ENCODE measurements around the gene LRRC38.
A peak's percentile ranks its signal among the peaks of the same experiment; 100 is the strongest.

Gene LRRC38

DNA sequence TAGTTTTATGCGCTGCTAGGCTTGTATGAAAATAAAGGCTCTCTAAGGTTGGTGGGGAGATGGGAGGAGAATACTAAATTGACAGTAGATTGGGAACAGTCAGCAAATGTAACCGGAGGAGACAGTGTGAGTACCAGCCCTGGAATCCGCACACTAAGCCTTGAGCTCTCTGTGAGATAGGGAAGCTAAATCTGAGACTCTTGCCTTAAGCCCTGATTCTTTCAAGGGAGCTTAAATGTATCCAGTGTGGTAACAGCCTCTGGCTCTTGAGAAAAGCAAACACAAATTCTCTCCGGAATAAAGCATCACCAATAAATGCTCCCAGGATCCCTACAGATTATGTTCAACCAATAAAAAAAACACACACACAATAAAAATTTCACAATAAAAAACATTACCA is 36.9 kb upstream of the LRRC38 start (continued):
- TF ChIP-seq, protein P1, sequence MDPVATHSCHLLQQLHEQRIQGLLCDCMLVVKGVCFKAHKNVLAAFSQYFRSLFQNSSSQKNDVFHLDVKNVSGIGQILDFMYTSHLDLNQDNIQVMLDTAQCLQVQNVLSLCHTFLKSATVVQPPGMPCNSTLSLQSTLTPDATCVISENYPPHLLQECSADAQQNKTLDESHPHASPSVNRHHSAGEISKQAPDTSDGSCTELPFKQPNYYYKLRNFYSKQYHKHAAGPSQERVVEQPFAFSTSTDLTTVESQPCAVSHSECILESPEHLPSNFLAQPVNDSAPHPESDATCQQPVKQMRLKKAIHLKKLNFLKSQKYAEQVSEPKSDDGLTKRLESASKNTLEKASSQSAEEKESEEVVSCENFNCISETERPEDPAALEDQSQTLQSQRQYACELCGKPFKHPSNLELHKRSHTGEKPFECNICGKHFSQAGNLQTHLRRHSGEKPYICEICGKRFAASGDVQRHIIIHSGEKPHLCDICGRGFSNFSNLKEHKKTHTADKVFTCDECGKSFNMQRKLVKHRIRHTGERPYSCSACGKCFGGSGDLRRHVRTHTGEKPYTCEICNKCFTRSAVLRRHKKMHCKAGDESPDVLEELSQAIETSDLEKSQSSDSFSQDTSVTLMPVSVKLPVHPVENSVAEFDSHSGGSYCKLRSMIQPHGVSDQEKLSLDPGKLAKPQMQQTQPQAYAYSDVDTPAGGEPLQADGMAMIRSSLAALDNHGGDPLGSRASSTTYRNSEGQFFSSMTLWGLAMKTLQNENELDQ (tag by site-specific recombination; IDR thresholded peaks at IDR 0.05; ENCODE audit: low read depth), result no peak
- TF ChIP-seq SP2 (tag by site-specific recombination; IDR thresholded peaks at IDR 0.05) (no peak), ZNF248 (tag by site-specific recombination; IDR thresholded peaks at IDR 0.05) (no peak), KLF8 (tag by site-specific recombination; IDR thresholded peaks at IDR 0.05) (no peak), GLIS1 (tag by site-specific recombination; IDR thresholded peaks at IDR 0.05) (no peak), SP7 (tag by site-specific recombination; IDR thresholded peaks at IDR 0.05) (no peak), MZF1 (tag by site-specific recombination; IDR thresholded peaks at IDR 0.05; ENCODE audit: borderline replicate concordance) (no peak), ZNF521 (tag by site-specific recombination; IDR thresholded peaks at IDR 0.05) (no peak), ZBTB20 (tag by site-specific recombination; IDR thresholded peaks at IDR 0.05) (0 out of 2 replicates have a peak, but pooled peaks have one; percentile 28), ZNF266 (tag by site-specific recombination; IDR thresholded peaks at IDR 0.05; ENCODE audit: low read depth) (no peak), SETDB1 (IDR thresholded peaks at IDR 0.05; ENCODE audit: insufficient read length, low read length) (peak; percentile 39), ZNF174 (tag by site-specific recombination; IDR thresholded peaks at IDR 0.05) (no peak), ZFP41 (tag by site-specific recombination; IDR thresholded peaks at IDR 0.05; ENCODE audit: borderline replicate concordance) (no peak), KLF7 (tag by site-specific recombination; IDR thresholded peaks at IDR 0.05; ENCODE audit: borderline replicate concordance) (no peak), ZNF23 (tag by site-specific recombination; IDR thresholded peaks at IDR 0.05; ENCODE audit: borderline replicate concordance) (no peak), ZNF785 (tag by site-specific recombination; IDR thresholded peaks at IDR 0.05) (no peak), ZNF549 (tag by site-specific recombination; IDR thresholded peaks at IDR 0.05) (no peak)
- TF ChIP-seq, protein P2, sequence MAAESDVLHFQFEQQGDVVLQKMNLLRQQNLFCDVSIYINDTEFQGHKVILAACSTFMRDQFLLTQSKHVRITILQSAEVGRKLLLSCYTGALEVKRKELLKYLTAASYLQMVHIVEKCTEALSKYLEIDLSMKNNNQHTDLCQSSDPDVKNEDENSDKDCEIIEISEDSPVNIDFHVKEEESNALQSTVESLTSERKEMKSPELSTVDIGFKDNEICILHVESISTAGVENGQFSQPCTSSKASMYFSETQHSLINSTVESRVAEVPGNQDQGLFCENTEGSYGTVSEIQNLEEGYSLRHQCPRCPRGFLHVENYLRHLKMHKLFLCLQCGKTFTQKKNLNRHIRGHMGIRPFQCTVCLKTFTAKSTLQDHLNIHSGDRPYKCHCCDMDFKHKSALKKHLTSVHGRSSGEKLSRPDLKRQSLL (tag by site-specific recombination; IDR thresholded peaks at IDR 0.05), result no peak
- TF ChIP-seq, protein P3, sequence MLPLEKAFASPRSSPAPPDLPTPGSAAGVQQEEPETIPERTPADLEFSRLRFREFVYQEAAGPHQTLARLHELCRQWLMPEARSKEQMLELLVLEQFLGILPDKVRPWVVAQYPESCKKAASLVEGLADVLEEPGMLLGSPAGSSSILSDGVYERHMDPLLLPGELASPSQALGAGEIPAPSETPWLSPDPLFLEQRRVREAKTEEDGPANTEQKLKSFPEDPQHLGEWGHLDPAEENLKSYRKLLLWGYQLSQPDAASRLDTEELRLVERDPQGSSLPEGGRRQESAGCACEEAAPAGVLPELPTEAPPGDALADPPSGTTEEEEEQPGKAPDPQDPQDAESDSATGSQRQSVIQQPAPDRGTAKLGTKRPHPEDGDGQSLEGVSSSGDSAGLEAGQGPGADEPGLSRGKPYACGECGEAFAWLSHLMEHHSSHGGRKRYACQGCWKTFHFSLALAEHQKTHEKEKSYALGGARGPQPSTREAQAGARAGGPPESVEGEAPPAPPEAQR (tag by site-specific recombination; IDR thresholded peaks at IDR 0.05), result no peak
- TF ChIP-seq, protein P4, sequence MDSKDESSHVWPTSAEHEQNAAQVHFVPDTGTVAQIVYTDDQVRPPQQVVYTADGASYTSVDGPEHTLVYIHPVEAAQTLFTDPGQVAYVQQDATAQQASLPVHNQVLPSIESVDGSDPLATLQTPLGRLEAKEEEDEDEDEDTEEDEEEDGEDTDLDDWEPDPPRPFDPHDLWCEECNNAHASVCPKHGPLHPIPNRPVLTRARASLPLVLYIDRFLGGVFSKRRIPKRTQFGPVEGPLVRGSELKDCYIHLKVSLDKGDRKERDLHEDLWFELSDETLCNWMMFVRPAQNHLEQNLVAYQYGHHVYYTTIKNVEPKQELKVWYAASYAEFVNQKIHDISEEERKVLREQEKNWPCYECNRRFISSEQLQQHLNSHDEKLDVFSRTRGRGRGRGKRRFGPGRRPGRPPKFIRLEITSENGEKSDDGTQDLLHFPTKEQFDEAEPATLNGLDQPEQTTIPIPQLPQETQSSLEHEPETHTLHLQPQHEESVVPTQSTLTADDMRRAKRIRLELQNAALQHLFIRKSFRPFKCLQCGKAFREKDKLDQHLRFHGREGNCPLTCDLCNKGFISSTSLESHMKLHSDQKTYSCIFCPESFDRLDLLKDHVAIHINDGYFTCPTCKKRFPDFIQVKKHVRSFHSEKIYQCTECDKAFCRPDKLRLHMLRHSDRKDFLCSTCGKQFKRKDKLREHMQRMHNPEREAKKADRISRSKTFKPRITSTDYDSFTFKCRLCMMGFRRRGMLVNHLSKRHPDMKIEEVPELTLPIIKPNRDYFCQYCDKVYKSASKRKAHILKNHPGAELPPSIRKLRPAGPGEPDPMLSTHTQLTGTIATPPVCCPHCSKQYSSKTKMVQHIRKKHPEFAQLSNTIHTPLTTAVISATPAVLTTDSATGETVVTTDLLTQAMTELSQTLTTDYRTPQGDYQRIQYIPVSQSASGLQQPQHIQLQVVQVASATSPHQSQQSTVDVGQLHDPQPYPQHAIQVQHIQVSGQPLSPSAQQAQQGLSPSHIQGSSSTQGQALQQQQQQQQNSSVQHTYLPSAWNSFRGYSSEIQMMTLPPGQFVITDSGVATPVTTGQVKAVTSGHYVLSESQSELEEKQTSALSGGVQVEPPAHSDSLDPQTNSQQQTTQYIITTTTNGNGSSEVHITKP (tag by site-specific recombination; IDR thresholded peaks at IDR 0.05), result no peak

All from HEK293 (cell line).